Neuronal stem cell (in vitro differentiated cells): Measurements from ENCODE around the gene PRAMEF1.
A peak's percentile ranks its signal among the peaks of the same experiment; 100 is the strongest.

Source experiments
- DNase-seq: peaks from one replicate; pipeline ENCODE4 v3.0.0-alpha.2; 2013; ENCODE audit warnings: low spot score
- H2AFZ ChIP-seq: one replicate; pipeline ENCODE4 v1.6.1; 2013; ENCODE audit warnings: mild to moderate bottlenecking, low read length, inconsistent platforms
- H2AK5ac ChIP-seq: 2 replicates; pipeline ENCODE4 v1.6.1; 2013; ENCODE audit warnings: low read depth, mild to moderate bottlenecking, inconsistent platforms, low read length, moderate library complexity, mixed read lengths
- H2BK120ac ChIP-seq: 2 replicates; pipeline ENCODE4 v1.6.1; 2013; ENCODE audit warnings: low read depth, mild to moderate bottlenecking, inconsistent platforms, low read length, moderate library complexity, mixed read lengths
- H2BK12ac ChIP-seq: one replicate; pipeline ENCODE4 v1.6.1; 2013; ENCODE audit warnings: low read length, inconsistent platforms
- H2BK15ac ChIP-seq: 2 replicates; pipeline ENCODE4 v1.6.1; 2013; ENCODE audit warnings: mild to moderate bottlenecking, low read length, inconsistent platforms, mixed read lengths
- H2BK5ac ChIP-seq: one replicate; pipeline ENCODE4 v1.6.1; 2013; ENCODE audit warnings: inconsistent platforms, mild to moderate bottlenecking, low read length, moderate library complexity
- H3K14ac ChIP-seq: one replicate; pipeline ENCODE4 v1.6.1; 2013; ENCODE audit warnings: low read length, inconsistent platforms
- H3K18ac ChIP-seq: 2 replicates; pipeline ENCODE4 v1.6.1; 2013; ENCODE audit warnings: low read length, inconsistent platforms
- H3K23ac ChIP-seq: 2 replicates; pipeline ENCODE4 v1.6.1; 2013; ENCODE audit warnings: low read depth, mild to moderate bottlenecking, mixed read lengths, low read length, inconsistent platforms; ENCODE audit not compliant: poor library complexity
- H3K27ac ChIP-seq: replicated peaks from 3 replicates; pipeline ENCODE4 v1.5.1; 2013; ENCODE audit warnings: low read length, inconsistent platforms
- H3K27me3 ChIP-seq, 3 experiments: 2 replicates each; pipeline ENCODE4 v1.6.1; 2013; ENCODE audit warnings: low read length in 3 of 3, mild to moderate bottlenecking in 2 of 3, inconsistent platforms in 1 of 3, low read depth in 1 of 3, mixed read lengths in 1 of 3, moderate library complexity in 1 of 3; ENCODE audit not compliant: control insufficient read depth in 3 of 3, insufficient read depth in 3 of 3
- H3K36me3 ChIP-seq, 2 donors: replicated peaks in 1 of 2; 2 replicates each; pipeline ENCODE4 v1.6.1; 2013; ENCODE audit warnings: low read length in 2 of 2; ENCODE audit not compliant: control insufficient read depth in 2 of 2, insufficient read depth in 2 of 2
- H3K4ac ChIP-seq: 2 replicates; pipeline ENCODE4 v1.6.1; 2013; ENCODE audit warnings: inconsistent platforms, mild to moderate bottlenecking, low read length, moderate library complexity
- H3K4me1 ChIP-seq, 2 donors: 1 replicate in 1 of 2; 2 replicates in 1 of 2; pipeline ENCODE4 v1.6.1; 2013; ENCODE audit warnings: low read length in 2 of 2, low read depth in 1 of 2; ENCODE audit not compliant: control insufficient read depth in 2 of 2, insufficient read depth in 1 of 2
- H3K4me2 ChIP-seq: one replicate; pipeline ENCODE4 v1.6.1; 2013; ENCODE audit warnings: mild to moderate bottlenecking, low read length, inconsistent platforms; ENCODE audit not compliant: insufficient read depth, poor library complexity, severe bottlenecking
- H3K4me3 ChIP-seq, 2 donors: 2 replicates each; pipeline ENCODE4 v1.5.1; 2013; ENCODE audit warnings: low read length in 2 of 2, mild to moderate bottlenecking in 2 of 2, inconsistent platforms in 1 of 2, moderate library complexity in 1 of 2
- H3K79me1 ChIP-seq: one replicate; pipeline ENCODE4 v1.6.1; 2013; ENCODE audit warnings: low read depth, mild to moderate bottlenecking, inconsistent platforms, low read length, moderate library complexity
- H3K9ac ChIP-seq: one replicate; pipeline ENCODE4 v1.6.1; 2013; ENCODE audit warnings: mild to moderate bottlenecking, low read depth, low read length, inconsistent platforms; ENCODE audit not compliant: poor library complexity
- H3K9me3 ChIP-seq, 2 donors: replicated peaks in 1 of 2; 2 replicates each; pipeline versions ENCODE3 to v1.6.1; 2013; ENCODE audit warnings: low read length in 2 of 2, mild to moderate bottlenecking in 2 of 2, inconsistent platforms in 1 of 2, low read depth in 1 of 2, mixed read lengths in 1 of 2, moderate library complexity in 1 of 2; ENCODE audit not compliant: control insufficient read depth in 2 of 2, insufficient read depth in 1 of 2
- H4K8ac ChIP-seq: one replicate; pipeline ENCODE4 v1.6.1; 2013; ENCODE audit warnings: low read depth, mild to moderate bottlenecking, inconsistent platforms, low read length, moderate library complexity
- H4K91ac ChIP-seq: one replicate; pipeline ENCODE4 v1.6.1; 2013; ENCODE audit warnings: low read length, low read depth, mild to moderate bottlenecking, inconsistent platforms; ENCODE audit not compliant: poor library complexity
- WGBS, 2 donors: extraction: QIAGEN DNeasy Blood & Tissue Kit; methylation state at CpG; one replicate each; pipeline ENCODE4 v1.1.7; 2013; ENCODE audit warnings: missing lambda C conversion rate in 2 of 2, mixed read lengths in 1 of 2; ENCODE audit not compliant: insufficient read length in 2 of 2, insufficient replicate concordance in 1 of 2; ENCODE audit errors: extremely low coverage in 2 of 2; 5-methylcytosine and 5-hydroxymethylcytosine counted together

The PRAMEF1 gene

GRCh38 chr1:12763479-12763878 lies 27.7 kb upstream of the PRAMEF1 start:
- Histone ChIP-seq H2AFZ (no peak overlapping the region), H2AK5ac (no peak overlapping the region), H3K9me3 (no peaks in the 10 kb centered on the region), H3K36me3 (no peaks in the 10 kb centered on the region), H3K4me3 (no peak overlapping the region), H3K4me2 (no peak overlapping the region), H3K27ac (no peak overlapping the region), H3K14ac (no peak overlapping the region), H3K4ac (no peak overlapping the region), H2BK5ac (no peak overlapping the region), H3K23ac (no peak overlapping the region), H2BK120ac (no peak overlapping the region), H4K91ac (no peak overlapping the region), H3K27me3 (peaks cover 0 to 8% (median 0%) of the 10 kb centered on the region in 3 experiments), H2BK15ac (no peak overlapping the region), H3K9ac (no peak overlapping the region), H3K79me1 (no peaks in the 10 kb centered on the region), H3K4me1 (no peaks in the 10 kb centered on the region), H4K8ac (no peak overlapping the region), H2BK12ac (no peak overlapping the region), H3K18ac (no peak overlapping the region)
- no CpG with 5 or more reads among the region's 4 CpGs for WGBS, 2 donors
- DNase-seq, result no peak

GRCh38 chr1:12764016-12764415 lies 27.2 kb upstream of the PRAMEF1 start:
- WGBS, 2 donors, result no CpG with 5 or more reads among the region's 5 CpGs
- DNase-seq, result no peak
- no peaks in the 10 kb centered on the region for H3K4me1 ChIP-seq

DNA sequence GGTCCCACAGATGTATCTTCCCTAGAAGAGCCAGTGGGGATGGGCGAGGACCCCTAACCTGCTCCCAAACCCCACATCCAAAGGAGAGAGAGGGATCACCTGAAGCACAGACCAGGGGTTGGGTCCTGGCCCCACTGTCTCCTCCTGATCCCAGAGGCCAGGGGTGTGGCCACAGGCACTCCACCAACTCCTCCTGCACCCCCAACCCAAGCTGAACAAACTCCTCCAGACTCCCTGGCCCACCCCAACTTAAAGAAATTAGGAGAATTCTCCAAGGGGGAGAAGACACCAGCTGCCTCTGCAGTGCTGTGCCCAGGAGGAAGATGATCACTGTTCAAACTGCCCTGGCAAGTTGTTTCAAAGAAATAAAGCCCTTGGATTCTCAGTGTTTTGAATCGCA lies 22.2 kb upstream of the PRAMEF1 start:
- Histone ChIP-seq H3K36me3 (no peaks in the 10 kb centered on the region), H3K4me3 (no peak overlapping the region), H2AK5ac (no peak overlapping the region), H2BK5ac (no peak overlapping the region), H2AFZ (no peak overlapping the region), H3K9me3 (no peaks in the 10 kb centered on the region), H4K8ac (no peak overlapping the region), H2BK15ac (no peak overlapping the region), H2BK12ac (no peak overlapping the region), H2BK120ac (no peak overlapping the region), H3K4me1 (no peaks in the 10 kb centered on the region), H3K23ac (no peak overlapping the region), H3K27me3 (peaks cover 0 to 22% (median 2%) of the 10 kb centered on the region in 3 experiments), H3K14ac (no peak overlapping the region), H3K9ac (no peak overlapping the region), H3K18ac (no peak overlapping the region), H3K27ac (no peak overlapping the region), H3K4me2 (no peak overlapping the region), H4K91ac (no peak overlapping the region), H3K4ac (no peak overlapping the region), H3K79me1 (no peaks in the 10 kb centered on the region)
- DNase-seq, result no peak
- WGBS, 2 donors, result no CpG with 5 or more reads among the region's 2 CpGs

More at GRCh38 chr1:12764016-12764415, 27.2 kb upstream of the PRAMEF1 start:
- Histone ChIP-seq H3K18ac (no peak overlapping the region), H2BK5ac (no peak overlapping the region), H4K91ac (no peak overlapping the region), H2BK15ac (no peak overlapping the region), H3K27me3 (peaks cover 0 to 4% (median 0%) of the 10 kb centered on the region in 3 experiments), H3K36me3 (no peaks in the 10 kb centered on the region), H2BK120ac (no peak overlapping the region), H3K79me1 (no peaks in the 10 kb centered on the region), H2BK12ac (no peak overlapping the region), H3K23ac (no peak overlapping the region), H2AK5ac (no peak overlapping the region), H4K8ac (no peak overlapping the region), H3K4me3 (no peak overlapping the region), H3K14ac (no peak overlapping the region), H3K27ac (no peak overlapping the region), H2AFZ (no peak overlapping the region), H3K4me2 (no peak overlapping the region), H3K9me3 (no peaks in the 10 kb centered on the region), H3K9ac (no peak overlapping the region), H3K4ac (no peak overlapping the region)

DNA sequence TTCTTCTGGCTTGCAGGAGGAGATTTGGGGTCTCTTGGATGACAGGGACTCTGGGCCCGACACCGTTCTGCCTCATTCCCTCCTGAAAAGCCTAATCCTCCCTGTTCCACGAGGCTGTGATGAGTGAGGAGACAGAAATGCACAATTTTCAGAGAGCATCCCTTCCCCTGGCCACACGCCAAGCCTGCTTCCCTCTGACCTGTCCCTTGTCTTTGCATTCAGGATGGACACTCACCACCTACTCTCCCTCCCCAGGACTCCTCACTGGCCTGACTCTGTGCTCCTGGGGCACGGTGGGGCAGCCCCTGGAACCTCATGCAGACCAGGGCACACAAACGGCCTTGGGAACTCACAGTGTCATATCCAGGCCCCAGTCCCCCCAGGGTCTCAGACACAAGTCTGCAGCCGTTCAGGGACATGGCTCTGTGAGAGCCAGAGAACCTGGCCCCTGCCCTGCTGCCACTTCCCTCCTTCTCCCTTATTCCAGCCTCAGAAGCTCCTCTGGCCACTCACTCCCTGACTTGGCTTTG lies 21.2 kb upstream of the PRAMEF1 start:
- Histone ChIP-seq H3K23ac (no peak overlapping the region), H3K36me3 (no peaks in the 10 kb centered on the region), H2AK5ac (no peak overlapping the region), H3K9me3 (no peaks in the 10 kb centered on the region), H2BK12ac (no peak overlapping the region), H3K4me3 (no peak overlapping the region), H2BK120ac (no peak overlapping the region), H3K9ac (no peak overlapping the region), H3K14ac (no peak overlapping the region), H3K27ac (no peak overlapping the region), H3K18ac (peak overlapping the region; percentile 56), H3K4me1 (no peaks in the 10 kb centered on the region), H3K27me3 (peaks cover 0 to 27% (median 2%) of the 10 kb centered on the region in 3 experiments), H4K8ac (no peak overlapping the region), H2BK15ac (no peak overlapping the region), H3K4ac (no peak overlapping the region), H4K91ac (no peak overlapping the region), H3K4me2 (no peak overlapping the region), H2AFZ (no peak overlapping the region), H3K79me1 (no peaks in the 10 kb centered on the region), H2BK5ac (no peak overlapping the region)
- DNase-seq, result no peak
- WGBS, 2 donors, result no CpG with 5 or more reads among the region's 7 CpGs
